Bone marrow (tissue), 2 donors: Measurements from ENCODE around the gene NOVA2.

Experiments used
- DNase-seq, 2 donors: peaks; one replicate each; lab custom pipeline; 2025; lab: John Stamatoyannopoulos, UW

The NOVA2 gene

DNA sequence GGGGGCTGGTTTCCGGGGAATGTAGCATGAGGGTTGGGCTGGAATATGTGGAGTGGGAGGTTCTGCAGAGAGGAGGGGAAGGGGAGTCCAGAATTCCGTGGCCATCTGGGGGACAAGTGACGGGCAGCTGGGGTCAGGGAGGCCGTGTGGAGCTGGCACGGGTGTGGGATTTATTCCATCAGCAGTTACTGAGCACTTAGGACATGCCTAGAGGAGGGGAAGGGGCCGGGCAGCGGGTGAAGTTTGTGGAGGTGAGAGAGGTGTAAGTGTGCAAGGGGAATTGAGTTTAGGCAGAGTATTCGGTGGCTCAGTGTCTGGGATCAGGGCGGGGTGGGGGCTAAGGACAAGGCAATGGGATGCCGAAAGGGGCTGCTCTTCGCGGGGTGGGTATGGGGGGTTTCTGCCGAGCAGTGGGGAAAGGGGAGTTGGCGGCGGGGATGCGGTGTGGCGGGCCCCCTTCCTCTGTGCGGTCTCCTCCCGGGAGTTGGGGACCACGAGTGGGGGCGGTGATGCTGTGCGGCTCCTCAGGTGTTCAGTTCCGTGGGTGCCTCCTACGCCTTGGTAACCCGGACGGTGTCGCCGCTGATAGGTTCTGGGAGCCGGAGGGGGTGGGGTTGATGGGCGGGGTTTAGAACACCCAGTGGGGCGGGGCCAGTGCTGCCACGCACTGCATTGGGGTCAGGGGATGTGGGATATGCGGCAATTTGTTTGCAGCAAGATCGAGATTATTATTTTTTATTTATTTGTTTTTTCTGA is 27.0 kb upstream of the NOVA2 start:
- DNase-seq, result no peak

DNA sequence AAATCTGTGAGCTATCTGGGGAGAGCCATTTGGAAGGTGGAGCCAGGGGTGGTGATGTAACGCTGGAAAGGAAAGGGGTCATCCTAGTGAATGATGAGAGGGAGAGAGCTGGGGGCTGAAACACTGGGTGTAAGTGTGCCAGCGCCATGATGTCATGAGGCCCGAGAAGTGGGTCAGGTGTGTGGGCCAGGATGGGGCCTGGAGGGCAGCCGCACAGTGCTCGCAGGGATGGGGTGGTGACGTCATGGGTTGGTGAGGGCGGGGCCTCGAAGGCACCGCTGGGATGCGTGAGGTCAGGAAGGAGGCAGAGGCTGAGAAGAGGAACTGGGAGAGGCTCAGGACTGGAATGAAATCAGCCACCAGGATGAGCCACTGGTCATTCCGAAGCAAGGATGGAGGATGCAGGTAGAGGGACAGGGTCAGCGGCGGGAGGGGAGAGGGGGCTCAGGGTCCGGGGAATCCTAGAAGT is 26.0 kb upstream of the NOVA2 start:
- no peak for DNase-seq

DNA sequence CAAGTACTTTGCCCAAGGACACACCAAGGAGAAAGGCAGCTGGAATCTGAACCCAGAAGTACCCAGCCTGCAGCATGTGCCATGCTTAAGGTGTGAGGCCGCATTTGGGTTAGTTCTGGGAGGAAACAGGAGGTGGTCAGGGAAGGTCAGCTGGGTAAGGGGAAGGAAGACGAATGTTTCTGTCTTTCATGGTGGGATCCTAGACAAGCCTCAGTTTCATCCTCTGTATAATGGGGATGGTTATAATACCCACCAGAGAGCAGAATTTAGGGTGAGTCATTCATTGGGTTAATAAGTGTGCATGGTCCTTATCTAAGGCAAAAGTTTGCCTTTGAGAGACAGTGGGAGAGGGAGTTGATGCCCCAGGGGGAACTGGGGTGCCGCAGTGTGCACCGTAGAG is 25.2 kb upstream of the NOVA2 start:
- DNase-seq, result no peak

DNA sequence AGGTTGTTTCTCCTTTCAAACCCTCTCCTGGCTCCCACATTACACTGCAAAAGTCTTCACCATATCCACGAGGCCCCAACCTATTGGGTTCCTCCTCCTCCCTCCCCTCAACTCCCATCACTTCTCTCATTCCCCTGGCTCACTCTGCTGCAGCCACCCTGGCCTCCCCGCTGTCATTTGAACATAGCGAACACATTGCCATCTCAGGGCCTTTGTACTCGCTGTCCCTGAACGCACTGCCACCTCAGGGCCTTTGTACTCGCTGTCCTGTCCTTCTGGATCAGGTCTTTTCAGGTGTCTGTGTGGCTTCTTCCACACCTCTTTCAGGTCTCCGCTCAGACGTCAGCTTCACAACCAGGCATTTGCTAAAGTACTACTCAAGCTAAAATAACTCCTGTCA is 23.3 kb upstream of the NOVA2 start:
- DNase-seq, result no peak

DNA sequence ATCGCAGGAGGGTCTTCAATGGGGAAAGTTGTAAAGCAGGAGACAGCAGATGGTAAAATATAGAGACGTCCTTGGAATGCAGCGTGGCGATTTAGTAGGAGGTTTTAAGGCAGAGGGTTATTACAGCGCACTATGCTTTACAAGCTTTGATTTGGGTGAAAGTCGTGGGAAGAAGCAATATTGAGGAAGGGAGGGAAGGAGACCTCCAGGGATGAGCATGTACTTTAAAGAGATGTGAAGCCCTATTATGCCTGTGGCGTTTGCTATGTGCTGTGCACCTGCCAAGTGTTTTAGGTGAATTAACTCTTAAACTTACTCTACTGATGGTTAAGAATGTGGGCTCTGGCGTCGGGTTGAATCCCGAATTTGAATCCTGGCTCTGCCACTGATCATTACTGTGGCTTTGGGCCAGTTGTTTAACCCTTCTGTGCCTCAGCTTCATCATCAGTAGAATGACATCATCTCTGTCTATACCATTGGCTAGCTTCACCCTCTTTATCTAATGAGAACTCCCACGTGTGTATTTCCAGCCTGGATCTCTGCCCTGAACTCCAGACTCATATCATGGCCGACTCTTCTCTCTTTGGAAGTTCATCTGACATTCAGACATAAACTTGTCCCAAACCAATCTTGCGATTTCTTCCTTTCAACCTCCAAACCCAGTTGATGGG is 22.2 kb upstream of the NOVA2 start:
- DNase-seq, result no peak

DNA sequence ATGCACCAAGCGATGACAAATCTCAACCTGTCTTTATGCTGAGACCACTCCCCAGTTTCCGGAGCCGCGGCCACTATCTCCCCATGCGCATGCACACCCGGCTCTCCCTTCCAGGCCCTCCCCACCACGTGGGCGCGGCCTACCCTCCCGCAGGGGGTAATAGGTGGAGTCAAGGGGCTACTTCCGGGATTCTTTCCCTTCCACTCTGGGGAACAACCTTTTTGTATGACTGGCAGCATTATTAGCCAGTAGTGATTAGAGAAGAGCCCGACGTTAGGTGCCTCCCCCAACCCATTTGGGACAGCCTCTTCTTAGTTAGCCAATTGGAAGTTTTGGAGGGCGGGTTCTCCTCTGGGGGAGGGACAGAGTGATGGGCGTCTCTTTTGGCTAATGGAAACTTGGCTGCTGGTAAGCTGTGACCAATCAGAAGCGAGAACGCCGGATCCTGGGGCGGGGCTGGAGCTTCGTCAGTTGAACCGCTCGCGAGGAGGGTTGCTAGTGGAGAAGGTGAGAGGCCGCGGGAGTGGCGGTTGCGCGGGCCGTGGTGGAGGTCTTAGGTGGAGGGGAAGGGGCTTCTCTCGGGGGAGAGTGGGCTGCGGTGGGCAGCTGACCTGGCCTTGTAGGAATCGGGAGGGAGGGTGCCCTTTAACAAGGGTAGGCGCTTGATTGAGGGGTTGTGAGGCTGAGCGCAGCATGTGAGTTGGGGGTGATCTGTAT is 21.5 kb upstream of the NOVA2 start, which contains the start of gene CCDC61:
CCDC61 (plus strand) TSS at position 470 of the 717 bp plus-strand sequence. CDS start 7,552 bp downstream, outside the sequence.
- DNase-seq, result peak; percentile 80 to 100

DNA sequence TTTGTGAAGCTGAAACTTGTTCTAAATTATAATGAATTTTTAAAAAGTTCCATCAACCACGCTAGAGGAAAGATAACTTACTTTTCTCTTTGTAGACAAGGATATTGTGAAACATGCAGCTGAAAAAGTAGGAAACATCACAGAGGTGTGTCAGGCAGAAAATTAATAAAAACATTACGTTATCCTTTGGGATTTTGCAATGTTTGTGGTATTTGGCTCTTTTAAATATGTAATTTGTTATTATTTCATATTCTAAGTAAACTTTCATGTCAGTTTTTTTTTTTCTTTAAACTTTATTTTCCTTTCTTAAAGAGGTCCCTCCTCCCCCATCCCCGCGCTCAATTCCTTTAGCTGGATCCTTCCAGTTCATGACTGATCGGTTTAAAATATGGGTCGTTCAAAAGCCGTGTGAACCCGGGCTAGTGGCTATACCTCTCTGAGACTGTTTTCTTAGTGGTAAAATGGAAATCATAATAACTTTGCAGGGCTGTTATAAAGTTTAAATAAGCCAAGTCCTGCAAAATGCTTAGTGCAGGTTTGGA is 20.9 kb upstream of the NOVA2 start:
- no peak for DNase-seq

DNA sequence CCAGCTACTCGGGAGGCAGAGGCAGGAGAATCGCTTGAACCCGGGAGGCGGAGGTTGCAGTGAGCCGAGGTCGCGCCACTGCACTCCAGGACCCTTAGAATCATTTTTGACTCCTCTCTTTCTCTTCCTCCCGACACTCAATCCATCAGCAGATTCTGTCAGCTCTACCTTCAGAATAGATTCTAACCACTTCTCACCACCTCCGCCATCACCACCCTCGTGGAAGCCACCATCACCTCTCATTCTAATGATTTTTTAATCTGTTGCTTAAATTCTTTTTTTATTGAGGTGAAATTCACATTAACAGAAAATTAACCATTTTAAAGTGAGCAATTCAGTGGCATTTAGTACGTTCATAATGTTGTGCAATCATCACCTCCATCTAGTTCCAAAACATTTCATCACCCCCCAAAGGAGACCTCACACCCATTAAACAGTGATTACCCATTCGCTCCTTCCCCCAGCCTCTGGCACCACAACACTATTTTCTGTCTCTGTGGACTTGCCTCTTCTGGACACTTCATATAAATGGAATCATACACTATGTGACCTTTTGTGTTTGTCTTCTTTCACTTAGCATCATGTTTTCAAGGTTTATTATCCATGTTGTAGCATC is 16.6 kb upstream of the NOVA2 start:
- DNase-seq, result no peak

DNA sequence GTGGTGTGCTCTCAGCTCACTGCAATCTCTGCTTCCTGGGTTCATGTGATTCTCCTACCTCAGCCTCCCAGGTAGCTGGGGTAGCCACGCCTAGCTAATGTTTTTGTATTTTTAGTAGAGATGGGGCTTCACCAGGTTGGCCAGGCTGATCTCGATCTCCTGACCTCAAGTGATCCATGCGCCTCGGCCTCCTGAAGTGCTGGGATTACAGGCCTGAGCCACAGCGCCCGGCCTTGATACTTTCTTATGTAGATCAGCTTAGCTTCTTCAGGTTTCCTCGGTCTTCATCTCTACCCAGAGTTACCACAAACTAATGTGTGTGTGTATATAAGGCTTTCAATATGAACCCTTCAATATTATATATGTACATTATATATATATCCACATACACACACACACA is 11.7 kb upstream of the NOVA2 start:
- no peak for DNase-seq

DNA sequence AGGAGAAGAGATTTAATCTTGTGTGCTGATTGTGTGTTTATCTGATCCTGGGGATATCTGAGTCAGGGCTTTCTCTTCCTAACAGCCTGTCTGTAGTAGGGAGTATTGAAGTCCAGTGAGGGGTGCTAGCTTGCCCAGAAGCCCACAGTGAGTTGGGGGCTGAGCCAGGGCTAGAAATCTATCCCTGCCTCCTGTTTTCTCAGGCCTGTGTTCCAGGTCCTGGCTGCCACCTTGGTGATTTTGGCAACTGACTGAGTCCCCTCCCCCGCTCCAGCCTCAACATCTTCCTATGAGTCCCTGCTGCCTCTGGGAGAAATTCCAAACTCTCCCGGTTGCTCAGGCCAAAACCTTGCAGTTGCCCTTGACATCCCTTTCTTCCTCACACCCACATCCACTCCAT is 7.7 kb upstream of the NOVA2 start:
- no peak for DNase-seq

DNA sequence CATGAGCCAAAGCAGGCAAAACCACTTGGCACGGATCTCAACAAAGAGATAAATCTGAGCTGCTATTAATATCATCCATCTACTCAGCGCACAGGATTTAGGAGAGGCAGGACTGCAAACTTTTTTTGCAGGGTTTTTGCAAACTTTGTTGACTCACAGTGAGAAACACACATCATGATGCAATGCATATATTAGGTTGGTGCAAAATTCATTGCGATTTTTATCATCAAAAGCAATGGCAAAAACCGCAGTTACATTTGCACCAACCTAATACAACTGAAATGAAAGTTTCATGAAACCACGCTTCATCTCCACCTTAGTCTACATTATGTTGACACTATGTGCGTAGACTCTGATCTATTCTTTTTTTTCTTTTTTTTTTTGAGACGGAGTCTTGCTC is 4.5 kb upstream of the NOVA2 start:
- DNase-seq, result no peak

DNA sequence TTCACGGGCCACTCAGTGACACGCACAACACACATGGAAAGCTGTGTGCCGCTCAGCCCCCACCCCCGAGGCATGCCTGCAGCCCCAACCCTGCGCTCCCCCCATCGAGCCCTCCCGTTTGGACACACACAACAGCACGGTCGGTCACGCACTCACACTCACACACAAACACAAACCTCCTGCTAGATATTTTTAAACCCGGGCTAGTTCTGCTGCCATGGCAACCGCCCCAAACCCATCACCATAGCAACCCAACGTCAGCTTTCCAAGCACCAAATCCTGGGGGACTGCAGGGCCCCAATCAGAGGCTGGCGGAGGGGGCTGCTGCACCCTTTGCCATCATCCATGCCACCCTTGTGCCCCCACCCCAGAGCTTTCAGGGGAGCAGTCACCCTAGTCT is 2.5 kb upstream of the NOVA2 start:
- DNase-seq, result no peak

DNA sequence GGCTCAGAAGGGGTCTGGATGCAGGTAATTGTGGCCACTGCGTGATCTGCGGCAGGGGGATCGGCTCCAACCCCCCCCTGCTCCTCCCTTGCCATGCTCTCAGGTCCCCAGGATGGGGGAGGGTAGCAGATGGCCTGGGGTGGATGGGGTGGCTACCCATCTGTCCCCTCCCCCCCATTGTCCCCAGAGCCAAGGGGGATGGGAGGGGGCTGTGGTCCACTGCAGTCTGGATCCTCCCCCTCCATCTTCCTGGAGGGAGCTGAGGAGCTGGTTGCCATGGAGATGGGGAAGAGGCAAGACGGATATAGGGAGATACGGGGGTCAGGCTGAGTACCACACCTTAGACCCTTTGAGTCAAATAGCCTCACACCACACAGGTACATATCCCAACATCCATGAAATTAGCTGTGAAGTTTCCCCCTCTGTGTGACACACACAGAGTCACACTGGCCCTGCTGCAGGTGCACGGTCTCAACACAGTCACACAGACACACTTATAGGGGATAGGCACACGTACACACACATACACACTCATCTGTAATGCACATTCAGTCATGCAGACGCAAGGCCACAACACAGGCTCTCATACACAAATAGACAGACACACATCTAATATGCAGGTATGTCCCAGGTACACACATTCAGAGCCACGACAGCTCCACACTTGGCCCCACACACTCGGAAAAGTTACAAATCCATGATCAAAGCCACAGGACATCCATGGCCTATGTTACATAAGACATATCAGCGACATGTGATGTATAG is 1.8 kb upstream of the NOVA2 start:
- no peak for DNase-seq

DNA sequence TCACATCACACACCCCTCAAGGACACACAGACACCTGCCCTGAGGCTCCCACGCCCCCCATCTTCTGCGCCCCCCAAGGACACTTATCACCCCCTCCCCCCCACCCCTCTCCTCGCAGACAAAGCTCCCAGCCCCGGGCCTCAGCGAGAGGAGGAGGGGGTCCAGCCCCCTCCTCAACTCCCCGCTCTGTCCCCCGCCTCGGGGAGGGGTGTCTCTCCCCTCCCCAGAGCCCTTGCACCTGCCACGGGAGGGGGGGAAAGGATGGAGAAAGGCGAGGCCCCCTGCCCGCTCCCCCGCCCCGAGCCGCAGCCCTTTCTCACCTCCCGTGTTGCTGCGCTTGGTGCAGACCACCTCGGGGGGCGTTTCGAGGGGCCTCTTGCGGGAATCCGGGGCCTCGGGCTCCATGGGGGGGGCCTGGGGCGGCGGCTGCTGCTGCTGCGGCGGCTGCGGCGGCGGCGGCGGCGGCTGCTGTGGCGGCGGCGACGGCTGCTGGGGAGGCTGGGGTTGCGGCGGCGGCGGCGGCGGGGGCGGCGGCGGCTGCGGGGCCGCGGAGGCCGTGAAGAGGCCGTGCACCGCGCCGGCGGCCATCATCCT is 621 bp downstream of the NOVA2 start:
- no peak for DNase-seq

DNA sequence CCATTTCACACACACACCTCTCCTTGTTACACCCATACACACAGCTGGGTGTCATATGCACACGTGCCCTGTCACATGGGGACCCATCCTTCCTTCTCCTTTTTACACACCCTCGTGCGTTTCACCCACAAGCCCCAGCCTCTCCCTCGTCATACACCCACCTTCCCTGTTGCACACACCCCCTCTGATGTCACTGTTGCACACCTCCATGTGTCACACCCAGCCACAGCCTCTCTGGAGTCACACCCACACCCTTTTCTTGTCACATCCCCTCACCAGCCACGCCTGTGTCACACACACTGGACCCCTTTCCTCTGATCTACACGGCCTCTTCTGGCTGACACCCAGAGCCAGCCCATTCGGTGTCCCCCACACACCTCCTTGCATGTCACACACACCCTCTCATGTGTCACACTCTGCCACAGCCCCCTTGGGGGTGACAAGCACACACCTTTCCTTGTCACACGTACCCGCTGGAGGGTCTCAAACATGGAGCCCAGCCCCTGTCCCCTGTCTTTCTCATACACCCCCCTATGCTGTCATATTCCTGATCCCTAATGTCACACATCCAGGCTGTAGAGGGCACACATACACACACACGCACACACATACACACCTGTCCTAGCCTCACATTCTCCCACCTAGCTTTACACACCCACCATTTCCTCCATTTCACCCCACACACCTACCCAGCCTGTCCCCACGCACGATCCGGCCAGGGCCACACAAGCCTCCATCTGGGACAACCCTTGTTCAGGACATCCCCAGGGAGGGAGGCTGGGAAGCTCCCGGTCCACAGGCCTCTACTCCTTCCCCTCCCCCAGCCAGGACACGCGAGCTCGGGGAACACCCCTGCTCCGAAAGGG is 1.4 kb downstream of the NOVA2 start:
- no peak for DNase-seq

DNA sequence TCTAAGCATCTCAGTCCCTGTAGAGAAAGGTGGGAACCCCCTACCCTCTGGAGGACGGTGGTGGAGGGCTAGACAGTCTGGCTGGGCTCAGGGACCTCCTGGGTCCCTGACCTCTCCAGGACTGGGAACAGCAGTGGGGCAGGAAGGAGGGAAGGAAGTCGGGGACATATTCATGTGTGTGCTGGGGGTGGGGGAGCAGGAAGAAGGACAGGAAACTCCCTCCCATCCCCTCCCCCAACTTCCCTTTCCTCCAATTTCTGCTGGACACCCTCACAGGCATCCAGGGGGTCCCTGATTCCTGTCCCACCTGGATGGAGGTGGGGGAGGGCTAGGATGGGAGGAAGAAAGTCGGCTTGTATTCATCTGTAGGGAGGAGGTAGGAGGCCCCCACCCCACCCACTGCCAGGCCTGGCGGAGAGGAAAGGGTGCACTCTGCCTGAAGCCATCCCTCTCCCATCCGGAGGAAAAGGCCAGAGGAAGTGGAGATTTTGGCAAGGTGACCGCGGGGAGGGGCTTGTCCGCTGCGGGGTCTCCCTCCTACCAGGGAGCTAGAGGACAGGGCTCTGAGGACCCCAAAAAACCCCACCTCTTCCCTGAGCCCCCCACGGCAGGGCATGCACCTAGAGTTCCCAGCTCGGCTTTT is 2.3 kb downstream of the NOVA2 start:
- DNase-seq, result no peak

DNA sequence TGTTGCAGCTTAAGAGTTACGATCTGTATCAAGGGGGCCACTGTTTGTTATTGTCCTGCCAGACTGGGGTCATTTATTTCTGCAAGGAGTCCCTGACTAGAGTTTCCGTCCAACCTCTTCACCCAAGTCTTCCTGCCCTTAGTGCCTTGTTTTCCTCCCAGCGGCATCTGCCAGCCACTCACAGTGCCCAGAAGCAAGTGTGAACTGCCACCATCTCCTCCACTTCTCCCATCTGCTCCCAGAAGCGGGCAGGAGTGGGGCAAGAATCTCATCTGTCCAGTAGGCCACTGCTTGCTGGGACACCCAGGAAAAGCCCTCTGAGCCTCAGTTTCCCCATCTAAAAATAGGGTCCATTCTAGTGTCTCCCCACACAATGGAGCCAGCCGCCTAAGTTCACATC is 4.0 kb downstream of the NOVA2 start:
- DNase-seq, result no peak

DNA sequence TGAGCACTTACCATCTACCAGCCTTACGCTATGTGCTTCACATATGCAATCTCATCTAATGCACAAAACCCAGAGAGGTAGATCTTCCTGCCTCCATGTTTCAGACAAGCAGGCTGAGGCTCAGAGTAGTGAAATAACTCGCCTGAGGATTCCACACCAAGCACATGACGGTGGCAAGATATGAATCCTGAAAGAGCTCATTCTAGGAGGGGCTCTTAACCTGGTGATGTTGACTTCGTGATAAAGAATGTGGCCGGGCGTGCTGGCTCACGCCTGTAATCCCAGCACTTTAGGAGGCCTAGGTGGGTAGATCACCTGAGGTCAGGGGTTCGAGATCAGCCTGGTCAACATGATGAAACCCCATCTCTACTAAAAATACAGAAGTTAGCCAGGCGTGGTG is 5.0 kb downstream of the NOVA2 start:
- no peak for DNase-seq

DNA sequence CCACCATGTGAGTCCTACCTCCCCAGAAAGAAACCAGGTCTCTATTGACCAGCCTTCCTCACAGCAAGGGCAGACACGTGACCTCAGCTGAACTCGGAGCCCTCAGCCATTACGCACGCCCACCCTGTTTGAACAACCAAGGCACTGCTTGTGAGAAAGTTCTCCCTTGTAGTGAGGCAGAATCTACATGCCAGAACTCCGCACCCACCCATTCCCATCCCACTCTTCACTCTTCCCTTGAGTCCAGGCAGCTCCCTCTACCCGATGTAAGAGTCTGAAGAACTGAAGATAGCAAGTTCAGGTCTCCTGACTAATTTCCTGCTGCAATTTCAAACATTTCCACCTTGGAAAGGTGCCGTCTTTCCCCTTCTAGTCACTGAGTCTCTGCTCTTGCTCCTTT is 6.4 kb downstream of the NOVA2 start:
- DNase-seq, result no peak

DNA sequence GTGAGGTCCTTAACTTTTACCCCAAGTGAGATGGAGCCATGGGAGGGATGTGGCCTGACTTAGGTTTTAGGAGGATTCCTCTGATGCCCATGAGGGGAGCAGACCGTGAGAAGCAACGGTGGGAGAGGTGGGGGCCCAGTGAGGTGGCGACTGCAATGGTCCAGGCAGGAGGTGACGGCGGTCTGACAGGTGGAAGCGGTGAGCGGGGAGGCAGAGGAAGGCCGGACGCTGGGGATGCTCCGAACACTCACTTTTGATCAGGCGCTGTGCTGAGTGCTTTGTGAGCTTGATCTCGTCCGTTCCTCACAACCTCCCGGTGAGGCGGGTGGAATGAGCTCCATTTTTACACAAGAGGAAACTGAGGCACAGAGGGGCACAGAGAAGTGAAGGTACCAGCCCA is 11.6 kb downstream of the NOVA2 start:
- no peak for DNase-seq
